ENCODE measurements around the gene NACAD.

DNA sequence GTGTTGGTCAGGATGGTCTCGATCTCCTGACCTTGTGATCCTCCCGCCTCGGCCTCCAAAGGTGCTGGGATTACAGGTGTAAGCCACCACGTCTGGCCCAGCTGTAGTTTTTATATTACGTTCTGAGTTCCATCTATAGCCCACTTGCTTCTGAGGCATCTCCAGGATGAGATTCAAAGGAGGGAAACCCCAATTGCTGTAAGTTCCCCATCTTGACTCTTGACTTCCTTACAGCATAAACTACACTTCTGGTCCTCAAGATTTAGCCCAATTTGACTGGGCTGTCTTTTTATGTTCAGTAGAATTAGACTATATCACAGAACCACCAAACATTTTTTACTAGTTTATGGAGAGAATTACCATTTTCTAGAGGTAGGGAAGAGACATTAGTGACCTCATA, 44.4 kb downstream of the NACAD start:
- TF ChIP-seq FOSB (CRISPR knock-in tag; IDR thresholded peaks at IDR 0.05) (no peak), POLR2A (IDR thresholded peaks at IDR 0.05; ENCODE audit: low read length) (no peak)
- TF ChIP-seq, protein P1, sequence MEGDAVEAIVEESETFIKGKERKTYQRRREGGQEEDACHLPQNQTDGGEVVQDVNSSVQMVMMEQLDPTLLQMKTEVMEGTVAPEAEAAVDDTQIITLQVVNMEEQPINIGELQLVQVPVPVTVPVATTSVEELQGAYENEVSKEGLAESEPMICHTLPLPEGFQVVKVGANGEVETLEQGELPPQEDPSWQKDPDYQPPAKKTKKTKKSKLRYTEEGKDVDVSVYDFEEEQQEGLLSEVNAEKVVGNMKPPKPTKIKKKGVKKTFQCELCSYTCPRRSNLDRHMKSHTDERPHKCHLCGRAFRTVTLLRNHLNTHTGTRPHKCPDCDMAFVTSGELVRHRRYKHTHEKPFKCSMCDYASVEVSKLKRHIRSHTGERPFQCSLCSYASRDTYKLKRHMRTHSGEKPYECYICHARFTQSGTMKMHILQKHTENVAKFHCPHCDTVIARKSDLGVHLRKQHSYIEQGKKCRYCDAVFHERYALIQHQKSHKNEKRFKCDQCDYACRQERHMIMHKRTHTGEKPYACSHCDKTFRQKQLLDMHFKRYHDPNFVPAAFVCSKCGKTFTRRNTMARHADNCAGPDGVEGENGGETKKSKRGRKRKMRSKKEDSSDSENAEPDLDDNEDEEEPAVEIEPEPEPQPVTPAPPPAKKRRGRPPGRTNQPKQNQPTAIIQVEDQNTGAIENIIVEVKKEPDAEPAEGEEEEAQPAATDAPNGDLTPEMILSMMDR (IDR thresholded peaks at IDR 0.05), result no peak
